Glomerular endothelial cell (primary cell): Measurements from ENCODE around the gene LMAN2. TPM values are rescaled to one million over a fixed set of nuclear protein-coding genes. Genes with fewer than 3 reads are reported as not detected.
"Not testable (repeated sequence)": the region's sequence is repeated elsewhere in the genome, so short reads cannot be mapped to it uniquely, and the experiment has no call there.

Experiments
- DNase-seq: peaks from one replicate; pipeline ENCODE4 v3.0.0-alpha.2; 2011; ENCODE audit warnings: low read depth, low spot score; ENCODE audit errors: extremely low read depth
- total RNA-seq: library from RNA; depleted of rRNA; stranded (reverse); fragments of >200 nt; gene quantifications from 2 replicates; pipeline ENCODE4 v1.2.3, GENCODE V29; 2015

The LMAN2 gene
- total RNA-seq, 1 donor from 2014 or later, result 316 TPM

DNA sequence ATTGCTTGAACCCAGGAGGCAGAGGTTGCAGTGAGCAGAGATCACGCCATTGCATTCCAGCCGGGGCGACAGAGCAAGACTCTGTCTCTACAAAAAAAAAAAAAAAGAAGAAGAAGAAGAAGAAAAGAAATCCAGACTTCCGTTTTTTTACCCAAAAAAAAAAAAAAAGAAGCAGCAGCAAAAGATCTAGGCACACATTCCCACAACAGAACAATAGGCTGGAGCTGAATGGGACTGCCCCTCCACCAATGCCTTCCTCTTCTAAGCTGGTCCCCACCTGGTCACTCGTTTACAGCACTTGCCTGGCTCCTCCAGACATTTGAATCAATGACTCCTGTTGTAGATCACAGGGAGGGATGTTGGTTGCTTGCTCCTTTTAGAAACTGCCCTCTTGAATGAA lies 1.6 kb upstream of the LMAN2 start:
- DNase-seq, result no peak

DNA sequence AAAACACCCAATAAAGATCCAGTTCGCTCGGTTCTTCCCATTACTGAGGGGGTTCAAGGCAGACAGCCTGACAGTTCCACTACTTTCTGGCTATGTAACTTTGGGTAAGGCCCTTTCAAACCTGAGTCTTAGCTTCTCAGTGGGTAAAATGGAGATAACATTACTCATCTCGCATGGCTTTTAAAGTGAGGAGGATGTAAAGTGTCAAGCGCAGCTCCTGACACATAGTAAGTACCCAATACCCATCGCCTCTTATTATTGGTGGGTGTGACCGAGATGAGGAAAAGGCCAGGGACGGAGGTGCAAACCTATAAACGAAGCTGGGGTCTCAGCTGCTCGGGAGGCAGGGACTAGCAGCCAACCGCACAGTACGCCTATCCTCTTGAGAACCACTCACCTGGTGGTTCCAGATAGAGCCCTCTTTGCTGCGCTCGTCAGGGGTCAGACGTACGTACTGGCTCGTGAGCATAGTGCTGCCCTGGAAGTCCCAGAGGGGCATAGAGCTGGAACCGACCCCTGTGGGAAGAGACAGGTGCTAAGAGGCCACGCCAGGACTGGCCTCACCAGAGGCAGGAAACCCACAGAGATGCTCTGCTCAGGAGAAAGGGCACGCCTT lies 584 bp downstream of the LMAN2 start:
- DNase-seq, result no peak

DNA sequence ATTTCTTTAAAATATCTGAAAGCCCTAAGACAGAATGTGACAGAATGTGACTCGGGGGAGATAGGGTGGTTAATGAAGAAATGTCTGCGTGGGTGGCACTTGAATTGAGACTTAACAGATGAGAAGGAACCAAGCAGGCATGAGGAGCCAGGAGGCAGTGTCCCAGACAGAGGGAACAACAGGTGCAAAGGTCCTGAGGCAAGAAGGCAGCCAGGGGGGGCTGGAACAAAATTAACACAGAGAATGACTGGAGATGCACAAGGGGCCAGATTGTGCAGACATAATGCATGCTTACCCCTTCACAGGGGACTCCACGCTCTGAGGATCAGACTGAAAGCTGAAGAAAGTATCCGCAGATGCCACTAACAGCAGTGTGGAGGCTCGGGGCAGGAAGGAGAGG lies 1.7 kb downstream of the LMAN2 start:
- no peak for DNase-seq

- no peak for DNase-seq
These were observed 2.2 kb downstream of the LMAN2 start for GRCh38 chr5:177349362-177349647.

GRCh38 chr5:177347699-177348098 lies 3.8 kb downstream of the LMAN2 start:
- no peak for DNase-seq

- no peak for DNase-seq
These were observed 4.6 kb downstream of the LMAN2 start for GRCh38 chr5:177346820-177347219.

DNA sequence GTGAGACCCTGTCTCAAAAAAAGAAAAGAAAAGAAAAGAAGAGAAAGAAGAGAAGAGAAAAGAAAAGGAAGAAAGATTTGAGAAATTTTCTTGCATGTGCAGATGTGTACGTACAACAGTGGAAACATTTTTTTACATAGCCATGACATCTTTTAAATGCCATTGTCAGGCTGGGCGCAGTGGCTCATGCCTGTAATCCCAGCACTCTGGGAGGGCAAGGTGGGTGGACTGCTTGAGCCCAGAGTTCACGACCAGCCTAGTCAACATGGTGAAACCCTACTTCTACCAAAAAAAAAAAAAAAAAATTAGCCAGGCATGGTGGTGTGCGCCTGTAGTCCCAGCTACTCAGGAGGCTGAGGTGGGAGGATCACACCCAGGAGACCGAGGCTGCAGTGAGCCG lies 6.6 kb downstream of the LMAN2 start:
- no peak for DNase-seq

DNA sequence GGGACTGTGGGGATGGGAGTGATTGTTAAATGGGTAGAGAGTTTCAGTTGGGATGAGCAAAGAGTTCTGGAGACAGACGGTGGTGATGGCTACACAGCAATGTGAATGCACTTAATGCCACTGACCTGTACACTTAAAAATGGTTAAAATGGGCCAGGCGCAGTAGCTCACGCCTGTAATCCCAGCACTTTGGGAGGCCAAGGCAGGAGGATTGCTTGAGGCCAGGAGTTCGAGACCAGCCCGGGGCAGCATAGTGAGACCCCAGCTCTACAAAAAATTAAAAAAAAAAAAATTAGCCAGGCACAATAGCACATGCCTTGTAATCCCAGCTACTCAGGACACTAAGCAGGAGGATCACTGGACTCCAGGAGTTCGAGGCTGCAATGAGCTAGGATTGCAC lies 7.7 kb downstream of the LMAN2 start:
- no peak for DNase-seq

- DNase-seq, result not testable (repeated sequence)
These were observed 8.5 kb downstream of the LMAN2 start for GRCh38 chr5:177343000-177343399.

GRCh38 chr5:177339107-177339638 lies 12.3 kb downstream of the LMAN2 start:
- DNase-seq, result no peak

GRCh38 chr5:177338251-177339106 lies 13.0 kb downstream of the LMAN2 start:
- no peak for DNase-seq

DNA sequence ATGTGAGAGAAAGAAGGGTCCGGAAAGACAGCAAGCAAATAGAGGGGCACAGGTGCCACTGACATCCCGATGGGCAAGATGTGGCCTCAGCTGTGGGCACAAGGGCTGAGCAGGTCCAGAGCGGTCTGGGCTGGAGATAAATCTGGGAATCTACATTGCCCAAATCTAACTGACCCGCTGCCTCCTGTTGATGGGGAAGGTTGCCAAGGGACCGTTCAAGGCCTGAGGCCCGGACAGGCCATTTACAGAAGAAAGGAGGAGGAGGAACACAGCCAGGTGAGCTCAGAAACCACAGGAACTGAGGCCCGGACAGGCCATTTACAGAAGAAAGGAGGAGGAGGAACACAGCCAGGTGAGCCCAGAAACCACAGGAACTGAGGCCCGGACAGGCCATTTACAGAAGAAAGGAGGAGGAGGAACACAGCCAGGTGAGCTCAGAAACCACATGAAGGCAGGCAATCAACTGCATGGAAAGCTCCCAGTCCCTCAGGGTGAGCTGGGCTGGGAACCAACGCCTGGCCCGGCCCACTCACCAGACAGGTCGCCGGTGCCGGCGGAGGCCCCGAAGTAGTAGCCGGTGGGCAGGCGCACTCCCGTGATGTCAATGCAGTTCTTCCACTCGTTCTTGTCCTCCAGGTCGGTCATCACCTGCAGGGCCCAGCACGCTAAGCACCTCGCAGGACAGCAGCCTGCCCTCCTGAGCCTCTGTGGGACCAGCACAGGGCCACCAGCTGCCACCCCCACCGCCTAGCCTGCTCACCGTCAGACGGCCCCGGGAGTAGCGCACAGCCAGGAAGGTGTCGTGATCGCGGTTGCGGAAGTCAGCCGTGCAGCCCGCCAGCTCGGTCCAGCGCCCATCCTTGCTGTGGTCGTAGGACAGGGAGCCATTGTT lies 14.6 kb downstream of the LMAN2 start:
- DNase-seq, result no peak

GRCh38 chr5:177336112-177336511 lies 15.4 kb downstream of the LMAN2 start:
- DNase-seq, result no peak

- DNase-seq, result no peak
These were observed 15.8 kb downstream of the LMAN2 start for GRCh38 chr5:177335701-177336065.

- DNase-seq, result no peak
These were observed 16.4 kb downstream of the LMAN2 start for GRCh38 chr5:177334781-177335700.

GRCh38 chr5:177334155-177334551 lies 17.3 kb downstream of the LMAN2 start:
- DNase-seq, result no peak

DNA sequence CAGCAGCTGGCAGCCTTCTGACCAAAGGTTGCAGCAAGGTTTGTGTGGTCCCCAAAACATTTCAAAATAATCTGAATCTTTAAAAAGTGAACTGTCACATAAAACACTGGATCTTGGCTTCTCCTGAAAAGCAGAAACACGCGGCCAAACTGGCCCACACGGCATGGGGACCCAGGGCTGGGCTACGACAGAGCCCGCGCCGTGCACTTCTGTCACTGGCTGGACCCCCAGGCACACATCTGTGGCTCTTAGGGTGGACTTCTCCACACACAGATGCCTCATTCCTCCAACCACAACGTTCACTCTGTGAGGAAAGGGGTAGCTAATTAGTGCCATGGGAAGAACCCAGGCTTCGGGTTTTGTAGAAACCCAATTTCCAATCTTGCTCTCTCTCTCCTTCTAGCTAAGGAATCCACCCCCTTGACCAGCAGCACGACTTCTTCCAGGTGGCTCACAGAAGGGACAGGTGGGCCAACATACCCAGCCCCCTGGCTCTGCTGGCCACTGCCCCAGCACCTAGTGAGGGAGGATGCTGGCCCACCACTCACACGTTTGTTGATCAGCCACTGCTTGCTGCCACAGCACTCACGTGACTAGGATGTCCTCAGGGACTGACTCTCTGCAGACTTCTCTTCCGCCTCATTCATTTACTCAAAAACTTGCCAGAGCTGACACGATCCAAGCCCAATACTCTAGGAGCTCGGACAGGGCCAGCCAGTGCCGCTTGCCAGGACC lies 17.9 kb downstream of the LMAN2 start:
- no peak for DNase-seq

DNA sequence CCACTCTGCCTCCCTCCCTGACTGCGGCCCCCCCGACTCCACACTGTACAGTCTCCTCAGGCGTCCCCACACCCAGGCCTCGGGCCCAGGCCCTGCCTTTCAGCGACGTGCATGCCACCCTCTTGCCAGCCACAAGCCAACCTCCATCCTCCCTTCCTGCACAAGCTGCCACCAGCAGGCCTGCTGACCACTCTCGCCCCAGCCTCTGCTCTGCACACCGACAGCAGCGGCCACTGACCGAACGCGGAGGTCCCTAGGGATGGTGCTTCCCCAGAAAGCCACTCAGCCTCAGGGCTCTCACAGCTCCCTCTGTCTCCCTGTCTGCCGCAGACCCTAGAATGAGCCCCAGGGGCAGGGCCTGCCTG lies 18.6 kb downstream of the LMAN2 start:
- no peak for DNase-seq

GRCh38 chr5:177332031-177332895 lies 19.2 kb downstream of the LMAN2 start:
- no peak for DNase-seq
